Natural killer cell (primary cell): ENCODE results near the gene FAM162B. TPM values are rescaled to one million over a fixed set of nuclear protein-coding genes. Genes with fewer than 3 reads are reported as not detected.
"Not testable (repeated sequence)": the region's sequence is repeated elsewhere in the genome, so short reads cannot be mapped to it uniquely, and the experiment has no call there.

Experiments
- ATAC-seq, 3 donors: fragments of 150-1000 bp in 2 of 3; fragments of 200-7000 bp in 1 of 3; cut with Tn5 transposase; 1 replicate in 1 of 3; 2 replicates in 2 of 3; pipeline ENCODE4 v1.10.0; 2021; ENCODE audit warnings: mild to moderate bottlenecking in 2 of 3, moderate library complexity in 2 of 3
- DNase-seq, 2 donors: peaks; one replicate each; pipeline versions ENCODE4 v3.0.0 to v3.0.0-alpha.2; 2013 to 2021; ENCODE audit warnings: mixed read lengths in 1 of 2
- H3K27ac ChIP-seq: one replicate; pipeline ENCODE4 v1.5.1; 2013; ENCODE audit warnings: mild to moderate bottlenecking, low read length
- H3K27me3 ChIP-seq: one replicate; pipeline ENCODE4 v1.6.1; 2013; ENCODE audit warnings: low read length; ENCODE audit not compliant: control insufficient read depth, insufficient read depth
- H3K36me3 ChIP-seq: one replicate; pipeline ENCODE4 v1.6.1; 2013; ENCODE audit warnings: low read length; ENCODE audit not compliant: control insufficient read depth, insufficient read depth
- H3K4me1 ChIP-seq: one replicate; pipeline ENCODE4 v1.6.1; 2013; ENCODE audit warnings: low read length; ENCODE audit not compliant: control insufficient read depth, insufficient read depth
- H3K4me3 ChIP-seq: one replicate; pipeline ENCODE4 v1.5.1; 2013; ENCODE audit warnings: low read length
- H3K9me3 ChIP-seq: one replicate; pipeline ENCODE4 v1.6.1; 2013; ENCODE audit warnings: low read length; ENCODE audit not compliant: control insufficient read depth, insufficient read depth
- H3K27ac Mint-ChIP-seq, 2 donors: one replicate each; pipeline ENCODE4 v1.8.0; 2022; ENCODE audit warnings: mild to moderate bottlenecking in 2 of 2, mixed read lengths in 2 of 2, moderate library complexity in 1 of 2
- H3K27me3 Mint-ChIP-seq, 2 donors: one replicate each; pipeline ENCODE4 v1.8.0; 2022; ENCODE audit warnings: low read depth in 2 of 2, mixed read lengths in 2 of 2
- H3K36me3 Mint-ChIP-seq: one replicate; pipeline ENCODE4 v1.8.0; 2022; ENCODE audit warnings: mixed read lengths
- H3K4me1 Mint-ChIP-seq, 2 donors: one replicate each; pipeline ENCODE4 v1.8.0; 2022; ENCODE audit warnings: mixed read lengths in 2 of 2
- H3K4me3 Mint-ChIP-seq: one replicate; pipeline ENCODE4 v1.8.0; 2022; ENCODE audit warnings: mild to moderate bottlenecking, moderate library complexity, mixed read lengths
- H3K9me3 Mint-ChIP-seq, 2 donors: one replicate each; pipeline ENCODE4 v1.8.0; 2022; ENCODE audit warnings: mixed read lengths in 2 of 2
- WGBS: methylation state at CpG from one replicate; pipeline ENCODE4 v1.1.7; 2013; ENCODE audit warnings: missing lambda C conversion rate; ENCODE audit not compliant: insufficient coverage; 5-methylcytosine and 5-hydroxymethylcytosine counted together
- intact Hi-C: fragments of 100-400 bp; cut with micrococcal nuclease; formaldehyde crosslinking; loops from one replicate; pipeline ENCODE4 v1.14.2; 2022
- total RNA-seq, 4 donors: library from RNA; stranded (reverse); fragments of 120-200 nt in 1 of 4; gene quantifications; one replicate each; pipeline versions ENCODE4 v1.2.3 to v1.2.4, GENCODE V29; 2013 to 2022
- TF ChIP-seq, protein P1 (sequence below): fragments of 200-600 bp; IDR thresholded peaks from one replicate; pipeline ENCODE4 v1.8.0; 2022; ENCODE audit warnings: antibody characterized with exemption

The FAM162B gene
- total RNA-seq, 3 donors from 2014 or later (not counting 1 experiment from before 2014, with no cell fraction given), result not detected

DNA sequence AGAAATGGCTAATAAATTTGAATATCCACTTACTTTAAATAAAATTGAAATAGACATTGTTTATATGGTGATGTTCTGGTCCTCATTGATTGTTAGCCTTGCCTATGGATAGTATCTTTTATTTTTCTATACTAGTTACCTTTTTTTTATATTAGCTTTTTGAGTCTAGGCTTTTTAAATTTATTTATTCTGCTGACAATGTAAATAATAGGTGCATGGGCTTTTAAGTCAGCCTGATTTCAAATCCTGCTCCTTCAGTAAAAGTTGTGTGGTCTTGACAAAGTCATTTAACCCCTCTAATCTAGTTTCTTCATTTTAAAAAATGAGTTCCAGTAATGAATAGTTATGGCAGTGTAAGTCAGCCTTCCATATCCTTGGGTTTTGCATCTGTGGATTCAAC is 38.6 kb downstream of the FAM162B start:
- Mint-ChIP-seq H3K27ac (no peak overlapping the region), H3K4me1 (no peaks in the 10 kb centered on the region), H3K36me3 (peaks cover 27% of the 10 kb centered on the region), H3K4me3 (no peak overlapping the region), H3K9me3 (no peaks in the 10 kb centered on the region), H3K27me3 (no peaks in the 10 kb centered on the region)
- H3K4me1 ChIP-seq, result no peaks in the 10 kb centered on the region
- TF ChIP-seq, protein P1, sequence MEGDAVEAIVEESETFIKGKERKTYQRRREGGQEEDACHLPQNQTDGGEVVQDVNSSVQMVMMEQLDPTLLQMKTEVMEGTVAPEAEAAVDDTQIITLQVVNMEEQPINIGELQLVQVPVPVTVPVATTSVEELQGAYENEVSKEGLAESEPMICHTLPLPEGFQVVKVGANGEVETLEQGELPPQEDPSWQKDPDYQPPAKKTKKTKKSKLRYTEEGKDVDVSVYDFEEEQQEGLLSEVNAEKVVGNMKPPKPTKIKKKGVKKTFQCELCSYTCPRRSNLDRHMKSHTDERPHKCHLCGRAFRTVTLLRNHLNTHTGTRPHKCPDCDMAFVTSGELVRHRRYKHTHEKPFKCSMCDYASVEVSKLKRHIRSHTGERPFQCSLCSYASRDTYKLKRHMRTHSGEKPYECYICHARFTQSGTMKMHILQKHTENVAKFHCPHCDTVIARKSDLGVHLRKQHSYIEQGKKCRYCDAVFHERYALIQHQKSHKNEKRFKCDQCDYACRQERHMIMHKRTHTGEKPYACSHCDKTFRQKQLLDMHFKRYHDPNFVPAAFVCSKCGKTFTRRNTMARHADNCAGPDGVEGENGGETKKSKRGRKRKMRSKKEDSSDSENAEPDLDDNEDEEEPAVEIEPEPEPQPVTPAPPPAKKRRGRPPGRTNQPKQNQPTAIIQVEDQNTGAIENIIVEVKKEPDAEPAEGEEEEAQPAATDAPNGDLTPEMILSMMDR, result no peak
- ATAC-seq, result no peak
- intact Hi-C loops, result no loop called here
- no peaks in the 10 kb centered on the region for H3K9me3 ChIP-seq
- peaks cover 67% of the 10 kb centered on the region for H3K36me3 ChIP-seq
- no peak for DNase-seq
- H3K4me3 ChIP-seq, result no peak overlapping the region
- H3K27me3 ChIP-seq, result no peaks in the 10 kb centered on the region
- no peak overlapping the region for H3K27ac ChIP-seq

DNA sequence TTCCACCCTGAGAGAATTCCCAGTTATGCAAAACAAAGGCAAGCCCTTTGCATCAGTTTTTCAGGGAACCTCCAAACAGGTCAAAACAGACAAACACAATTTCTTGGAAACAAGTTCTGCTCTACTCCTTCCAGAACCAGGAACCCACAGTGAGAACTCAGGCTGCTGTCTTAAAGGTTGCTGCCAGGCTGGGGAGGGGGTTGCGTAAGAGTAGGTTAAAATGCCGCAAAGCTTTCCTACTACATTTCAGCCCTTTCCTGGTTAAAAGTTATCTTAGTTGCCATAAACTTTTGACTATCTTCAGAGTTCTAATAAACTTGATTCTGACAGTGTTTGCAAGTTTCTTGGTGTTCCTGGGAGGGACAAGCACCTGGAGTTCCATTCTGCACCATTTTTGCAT is 50.8 kb downstream of the FAM162B start:
- no peak for DNase-seq
- no peak overlapping the region for H3K27ac ChIP-seq
- Mint-ChIP-seq H3K4me3 (no peak overlapping the region), H3K4me1 (peaks cover 6 to 12% of the 10 kb centered on the region in 2 donors), H3K9me3 (no peaks in the 10 kb centered on the region), H3K36me3 (peaks cover 21% of the 10 kb centered on the region), H3K27ac (peak overlapping the region in 1 of 2 donors; percentile 52), H3K27me3 (no peaks in the 10 kb centered on the region)
- TF ChIP-seq, protein P1, result no peak
- H3K4me3 ChIP-seq, result no peak overlapping the region
- no peaks in the 10 kb centered on the region for H3K9me3 ChIP-seq
- peaks cover 35% of the 10 kb centered on the region for H3K36me3 ChIP-seq
- no CpG with 5 or more reads among the region's 2 CpGs for WGBS
- no peaks in the 10 kb centered on the region for H3K4me1 ChIP-seq
- ATAC-seq, result no peak
- intact Hi-C loops, result no loop called here
- H3K27me3 ChIP-seq, result no peaks in the 10 kb centered on the region

DNA sequence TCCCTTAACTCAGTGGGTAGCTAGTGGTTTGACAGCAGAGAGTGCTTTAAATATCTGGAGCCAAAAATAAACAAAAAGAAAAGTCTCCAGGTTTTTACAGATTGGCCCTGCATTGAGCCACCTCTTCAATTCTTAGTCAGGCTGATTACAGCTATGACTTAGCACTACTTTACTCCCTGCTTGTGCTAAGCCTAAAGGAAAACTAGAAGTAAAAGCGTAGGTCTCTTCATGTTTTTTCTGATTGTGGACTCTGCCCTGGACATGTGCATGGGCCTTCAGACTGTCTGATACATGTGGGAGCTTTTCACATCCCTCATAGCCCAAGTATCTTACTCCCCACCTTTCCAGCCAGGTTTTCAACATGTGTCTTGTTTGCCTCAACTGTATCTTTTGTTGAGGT is 51.2 kb downstream of the FAM162B start:
- H3K36me3 Mint-ChIP-seq, result peaks cover 19% of the 10 kb centered on the region
- no peaks in the 10 kb centered on the region for H3K9me3 Mint-ChIP-seq
- peak overlapping the region in 1 of 2 donors; percentile 52 for H3K27ac Mint-ChIP-seq
- H3K4me3 Mint-ChIP-seq, result no peak overlapping the region
- Histone ChIP-seq H3K9me3 (no peaks in the 10 kb centered on the region), H3K27ac (no peak overlapping the region), H3K4me1 (no peaks in the 10 kb centered on the region), H3K27me3 (no peaks in the 10 kb centered on the region), H3K36me3 (peaks cover 35% of the 10 kb centered on the region), H3K4me3 (no peak overlapping the region)
- no peak for DNase-seq
- intact Hi-C loops, result no loop called here
- H3K4me1 Mint-ChIP-seq, result peaks cover 6 to 13% of the 10 kb centered on the region in 2 donors
- WGBS, result 92% methylated on average over 1 of the region's 1 CpG
- no peaks in the 10 kb centered on the region for H3K27me3 Mint-ChIP-seq
- ATAC-seq, result no peak
- TF ChIP-seq, protein P1, result no peak

DNA sequence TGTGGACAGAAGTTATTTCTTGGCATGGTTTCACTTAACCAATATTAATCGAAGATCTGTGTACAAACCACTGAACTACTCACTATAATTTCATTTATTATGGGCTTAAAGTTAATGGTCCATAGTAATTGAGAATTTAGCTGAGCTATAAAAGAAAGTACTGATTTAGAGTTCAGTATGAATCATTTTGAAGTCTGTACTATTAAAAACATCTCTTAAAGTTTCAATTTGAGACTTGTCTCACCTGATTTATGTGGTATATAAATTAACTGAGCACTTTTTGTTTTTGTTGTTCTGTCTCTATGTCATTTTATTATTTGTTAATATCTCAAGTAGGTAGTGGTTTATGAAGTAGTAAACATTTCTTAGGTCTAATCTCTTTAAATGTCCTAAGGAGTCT is 59.6 kb downstream of the FAM162B start:
- Mint-ChIP-seq H3K4me3 (no peak overlapping the region), H3K36me3 (peaks cover 5% of the 10 kb centered on the region), H3K9me3 (no peaks in the 10 kb centered on the region), H3K27me3 (no peaks in the 10 kb centered on the region), H3K27ac (no peak overlapping the region), H3K4me1 (peaks cover 5 to 6% of the 10 kb centered on the region in 2 donors)
- TF ChIP-seq, protein P1, result no peak
- Histone ChIP-seq H3K9me3 (no peaks in the 10 kb centered on the region), H3K4me1 (no peaks in the 10 kb centered on the region), H3K27me3 (no peaks in the 10 kb centered on the region), H3K27ac (no peak overlapping the region), H3K4me3 (no peak overlapping the region), H3K36me3 (peaks cover 34% of the 10 kb centered on the region)
- no CpG with 5 or more reads among the region's 1 CpG for WGBS
- intact Hi-C loops, result no loop called here
- ATAC-seq, result no peak
- DNase-seq, result no peak

DNA sequence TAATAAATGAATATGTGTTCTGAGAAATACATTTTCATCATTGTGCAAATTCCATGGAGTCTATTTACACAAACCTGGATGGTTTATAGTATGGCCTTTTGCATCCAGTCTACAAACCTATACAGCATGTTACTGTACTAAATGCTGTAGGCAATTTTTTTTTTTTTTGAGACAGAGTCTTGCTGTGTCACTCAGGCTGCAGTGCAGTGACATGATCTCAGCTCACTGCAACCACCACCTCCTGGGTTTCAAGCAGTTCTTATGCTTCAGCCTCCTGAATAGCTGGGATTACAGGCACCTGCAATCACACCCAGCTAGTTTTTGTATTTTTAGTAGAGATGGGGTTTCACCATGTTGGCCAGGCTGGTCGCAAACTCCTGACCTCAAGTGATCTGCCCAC is 61.6 kb downstream of the FAM162B start:
- H3K27me3 Mint-ChIP-seq, H3K4me3 Mint-ChIP-seq, H3K9me3 Mint-ChIP-seq, H3K9me3 ChIP-seq, H3K27ac Mint-ChIP-seq, H3K4me3 ChIP-seq, H3K27ac ChIP-seq, H3K36me3 Mint-ChIP-seq, H3K27me3 ChIP-seq, H3K4me1 Mint-ChIP-seq, H3K4me1 ChIP-seq, DNase-seq, intact Hi-C loops, ATAC-seq: not testable (repeated sequence)
- peaks cover 51% of the 10 kb centered on the region for H3K36me3 ChIP-seq
- 100% methylated on average over 1 of the region's 1 CpG for WGBS
